ENCODE measurements around the gene CEP68.

DNA sequence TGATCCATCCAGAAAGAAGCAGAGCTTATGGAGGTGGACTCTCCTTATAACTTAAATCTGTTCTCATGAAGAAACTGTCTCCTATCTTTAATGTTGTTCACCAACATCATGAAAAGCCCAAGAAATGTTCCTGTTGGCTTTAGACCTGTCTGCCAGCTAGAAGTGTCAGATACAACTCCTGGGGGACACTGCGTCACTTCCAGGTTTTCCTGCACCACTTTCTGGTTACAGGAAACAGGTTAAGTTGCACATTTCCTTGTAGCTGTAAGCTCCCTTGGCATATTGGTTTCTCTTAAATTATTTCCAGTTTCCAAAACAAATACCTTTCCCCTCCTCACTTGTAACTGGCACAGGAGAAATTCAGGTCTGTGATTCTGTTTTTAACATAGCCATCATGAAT is 2.9 kb downstream of the CEP68 start:
- TF ChIP-seq TAF1 (IDR thresholded peaks at IDR 0.05; ENCODE audit: low read depth, low read length) (no peak), POLR2A (IDR thresholded peaks at IDR 0.05; ENCODE audit: low read depth, low read length) (no peak), POLR2AphosphoS5 (IDR thresholded peaks at IDR 0.05; ENCODE audit: low read depth, low read length) (no peak), SPI1 (IDR thresholded peaks at IDR 0.05; ENCODE audit: low read depth, low read length) (no peak), PAX5 (IDR thresholded peaks at IDR 0.05; ENCODE audit: insufficient read depth, low read length, severe bottlenecking) (no peak)

All from GM12891 (cell line).